GM06990 (cell line): ENCODE measurements around the gene PGS1.

Experiments used
- DNase-seq: peaks from one replicate; pipeline ENCODE4 v3.0.0-alpha.2; 2011; ENCODE audit not compliant: insufficient read length; ENCODE audit errors: extremely low read depth
- H3K27me3 ChIP-seq: replicated peaks from 2 replicates; pipeline ENCODE4 v1.6.0; 2011; ENCODE audit warnings: low read length; ENCODE audit not compliant: control insufficient read depth, insufficient read depth
- H3K36me3 ChIP-seq: 2 replicates; pipeline ENCODE4 v1.5.1; 2011; ENCODE audit warnings: low read length; ENCODE audit not compliant: control insufficient read depth, insufficient read depth
- H3K4me3 ChIP-seq: replicated peaks from 2 replicates; pipeline ENCODE4 v1.5.1; 2011; ENCODE audit warnings: low read depth, mild to moderate bottlenecking, control low read depth, low read length
- CTCF ChIP-seq: IDR thresholded peaks from 2 replicates; pipeline ENCODE4 v1.5.1; 2011; ENCODE audit warnings: low read length, control low read depth, mild to moderate bottlenecking, inconsistent platforms; ENCODE audit not compliant: insufficient read depth, poor library complexity, severe bottlenecking

The PGS1 gene

GRCh38 chr17:78345791-78346494 lies 32.5 kb upstream of the PGS1 start:
- H3K27me3 ChIP-seq = peaks cover 2% of the 10 kb centered on the region; the same call in 1 of the 2 replicates
- no peaks in the 10 kb centered on the region for H3K36me3 ChIP-seq
- DNase-seq = no peak
- no peak for TF ChIP-seq CTCF
- H3K4me3 ChIP-seq = no peak overlapping the region

GRCh38 chr17:78346605-78347250 lies 31.7 kb upstream of the PGS1 start:
- H3K27me3 ChIP-seq = peaks cover 2% of the 10 kb centered on the region; the same call in 1 of the 2 replicates
- no peak for DNase-seq
- H3K36me3 ChIP-seq = no peaks in the 10 kb centered on the region
- TF ChIP-seq CTCF = no peak
- no peak overlapping the region for H3K4me3 ChIP-seq

GRCh38 chr17:78347453-78347852 lies 31.0 kb upstream of the PGS1 start:
- DNase-seq = no peak
- no peak for TF ChIP-seq CTCF
- Histone ChIP-seq H3K27me3 (peaks cover 2% of the 10 kb centered on the region; the same call in 1 of the 2 replicates), H3K36me3 (no peaks in the 10 kb centered on the region), H3K4me3 (no peak overlapping the region)

GRCh38 chr17:78348055-78348770 lies 30.2 kb upstream of the PGS1 start:
- DNase-seq = no peak
- H3K4me3 ChIP-seq = no peak overlapping the region
- H3K27me3 ChIP-seq = peaks cover 2% of the 10 kb centered on the region; the same call in 1 of the 2 replicates
- no peak for TF ChIP-seq CTCF
- no peaks in the 10 kb centered on the region for H3K36me3 ChIP-seq

GRCh38 chr17:78349891-78350642 lies 28.4 kb upstream of the PGS1 start:
- no peak for DNase-seq
- no peak for TF ChIP-seq CTCF
- H3K36me3 ChIP-seq = no peaks in the 10 kb centered on the region

More at GRCh38 chr17:78349891-78350642, 28.4 kb upstream of the PGS1 start:
- H3K27me3 ChIP-seq = peaks cover 2% of the 10 kb centered on the region; the same call in 1 of the 2 replicates
- no peak overlapping the region for H3K4me3 ChIP-seq
